OCI-LY7 (cell line): ENCODE results near the gene ANO8. TPM values are rescaled to one million over a fixed set of nuclear protein-coding genes. Genes with fewer than 3 reads are reported as not detected.

Experiments used
- BruUV-seq: library from RNA; stranded (reverse); fragments of 400-500 nt; replicated peaks from 2 replicates; lab custom pipeline; 2021; lab: Mats Ljungman, UMichigan
- CTCF ChIA-PET: fragments of 300-600 bp; sonication (Branson Sonifier 250); formaldehyde crosslinking; loops from one replicate; lab custom pipeline; 2022; ENCODE audit warnings: antibody characterized with exemption; ENCODE audit not compliant: unreplicated experiment; lab: Charles Lee
- POLR2A ChIA-PET: fragments of 300-600 bp; sonication (Branson Sonifier 250); formaldehyde crosslinking; loops from one replicate; lab custom pipeline; 2022; ENCODE audit warnings: antibody characterized with exemption; lab: Charles Lee
- DNase-seq: peaks from one replicate; pipeline ENCODE4 v3.0.0-alpha.2; 2015; ENCODE audit warnings: low spot score
- H2AFZ ChIP-seq: fragments of 200-600 bp; sonication (generic), shearing (Covaris generic); 2 replicates; pipeline ENCODE4 v1.6.1; 2014; ENCODE audit warnings: mild to moderate bottlenecking, antibody characterized with exemption, low read length, moderate library complexity
- H3K27ac ChIP-seq: fragments of 200-600 bp; sonication (generic); 2 replicates; pipeline ENCODE4 v1.5.1; 2014; ENCODE audit warnings: mixed run types, low read depth, mild to moderate bottlenecking, moderate library complexity, low read length, inconsistent platforms; ENCODE audit not compliant: poor library complexity, severe bottlenecking
- H3K36me3 ChIP-seq: fragments of 200-600 bp; sonication (generic); 2 replicates; pipeline ENCODE4 v1.6.1; 2014; ENCODE audit warnings: mild to moderate bottlenecking, antibody characterized with exemption, low read length, moderate library complexity, mixed read lengths; ENCODE audit not compliant: insufficient read depth
- H3K4me1 ChIP-seq: fragments of 200-600 bp; sonication (generic); 2 replicates; pipeline ENCODE4 v1.5.1; 2014; ENCODE audit warnings: mild to moderate bottlenecking, low read length; ENCODE audit not compliant: insufficient read depth, poor library complexity, severe bottlenecking
- H3K4me2 ChIP-seq: fragments of 200-600 bp; sonication (generic); 2 replicates; pipeline ENCODE4 v1.6.1; 2014; ENCODE audit warnings: mild to moderate bottlenecking, low read length
- H3K4me3 ChIP-seq: fragments of 200-600 bp; sonication (generic); 2 replicates; pipeline ENCODE4 v1.5.1; 2014; ENCODE audit warnings: mild to moderate bottlenecking, low read depth, low read length; ENCODE audit not compliant: poor library complexity, severe bottlenecking
- H3K79me2 ChIP-seq: fragments of 200-600 bp; sonication (generic); 2 replicates; pipeline ENCODE4 v1.6.1; 2016; ENCODE audit warnings: low read depth, mild to moderate bottlenecking, low read length, moderate library complexity, mixed read lengths; ENCODE audit not compliant: insufficient read depth
- H3K9me2 ChIP-seq: fragments of 200-600 bp; sonication (generic); 2 replicates; pipeline ENCODE4 v1.6.1; 2016; ENCODE audit warnings: mild to moderate bottlenecking, low read length, mixed read lengths; ENCODE audit not compliant: insufficient read depth
- H3K9me3 ChIP-seq: fragments of 200-600 bp; sonication (generic); 2 replicates; pipeline ENCODE4 v1.6.1; 2014; ENCODE audit warnings: mild to moderate bottlenecking, mixed run types, low read length, mixed read lengths
- H4K20me1 ChIP-seq: fragments of 200-600 bp; sonication (generic); 2 replicates; pipeline ENCODE4 v1.6.1; 2014; ENCODE audit warnings: mild to moderate bottlenecking, antibody characterized with exemption, low read length, moderate library complexity, mixed read lengths; ENCODE audit not compliant: insufficient read depth
- EZH2phosphoT487 ChIP-seq: fragments of 200-600 bp; sonication (generic); IDR thresholded peaks from 2 replicates; pipeline ENCODE4 v1.6.1; 2018; ENCODE audit warnings: low read depth, borderline replicate concordance, mild to moderate bottlenecking, mixed run types, antibody characterized with exemption, low read length, moderate library complexity, mixed read lengths
- intact Hi-C: fragments of 100-400 bp; cut with micrococcal nuclease; formaldehyde crosslinking; loops from one replicate; pipeline ENCODE4 v1.10.0; 2022; ENCODE audit not compliant: unreplicated experiment
- total RNA-seq, 2 experiments: library from RNA; depleted of rRNA in 1 of 2; stranded (reverse); fragments of >200 nt in 1 of 2; shearing (Covaris generic) in 1 of 2; gene quantifications; 2 replicates each; pipeline ENCODE4 v1.2.3, GENCODE V29; 2014 to 2022
- TF ChIP-seq, protein P1 (sequence below): fragments of 200-600 bp; sonication (generic); conservative IDR thresholded peaks from 2 replicates; pipeline ENCODE4 v1.5.1; 2014; ENCODE audit warnings: mild to moderate bottlenecking, antibody characterized with exemption, low read length, moderate library complexity, mixed read lengths

ANO8 gene
- total RNA-seq, 2 experiments from 2014 or later, result 4.3 to 13.5 TPM

DNA sequence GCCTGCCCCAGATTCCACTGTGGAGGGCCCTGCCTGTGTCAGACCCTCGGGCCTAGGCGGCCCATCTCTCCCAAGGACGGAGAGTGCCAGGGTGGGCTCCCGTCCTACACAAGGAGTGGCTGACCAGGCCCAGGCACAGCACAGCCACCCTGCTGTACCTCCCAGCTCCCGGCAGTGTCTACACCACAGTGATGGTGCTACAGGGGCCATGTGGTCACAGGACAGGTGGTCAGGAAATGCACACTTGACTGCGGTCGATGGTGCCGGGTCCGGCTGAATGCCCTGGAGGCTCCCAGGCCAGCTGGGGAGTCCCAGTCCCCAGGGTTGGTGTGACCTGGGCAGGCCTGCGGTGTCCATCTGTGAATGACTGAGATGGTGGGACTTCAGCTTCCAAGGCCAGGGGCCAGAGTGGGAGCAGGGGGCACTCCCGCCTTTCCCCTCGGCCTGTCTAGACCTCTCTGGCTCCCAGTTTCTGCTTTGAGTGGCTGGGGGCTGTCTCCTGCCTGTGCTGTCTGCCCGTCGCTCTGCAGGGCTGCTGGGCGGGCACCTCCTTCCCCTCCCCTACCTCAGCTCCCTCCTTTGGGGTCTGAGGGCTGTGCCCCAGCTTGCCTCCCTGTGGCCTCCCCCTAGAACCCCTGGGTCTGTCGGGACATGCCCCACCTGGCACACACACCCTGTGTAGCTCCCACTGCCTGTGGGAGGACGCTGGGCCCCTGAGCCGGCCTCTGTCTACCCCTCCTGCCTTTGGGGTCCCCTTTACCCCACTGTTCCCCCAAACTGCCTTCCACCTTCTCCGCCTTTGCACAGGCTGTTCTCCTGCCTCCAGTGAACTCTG lies 12.8 kb downstream of the ANO8 start:
- no peaks in the 10 kb centered on the region for H3K9me3 ChIP-seq
- H3K4me3 ChIP-seq, result no peak overlapping the region
- TF ChIP-seq, protein P1, sequence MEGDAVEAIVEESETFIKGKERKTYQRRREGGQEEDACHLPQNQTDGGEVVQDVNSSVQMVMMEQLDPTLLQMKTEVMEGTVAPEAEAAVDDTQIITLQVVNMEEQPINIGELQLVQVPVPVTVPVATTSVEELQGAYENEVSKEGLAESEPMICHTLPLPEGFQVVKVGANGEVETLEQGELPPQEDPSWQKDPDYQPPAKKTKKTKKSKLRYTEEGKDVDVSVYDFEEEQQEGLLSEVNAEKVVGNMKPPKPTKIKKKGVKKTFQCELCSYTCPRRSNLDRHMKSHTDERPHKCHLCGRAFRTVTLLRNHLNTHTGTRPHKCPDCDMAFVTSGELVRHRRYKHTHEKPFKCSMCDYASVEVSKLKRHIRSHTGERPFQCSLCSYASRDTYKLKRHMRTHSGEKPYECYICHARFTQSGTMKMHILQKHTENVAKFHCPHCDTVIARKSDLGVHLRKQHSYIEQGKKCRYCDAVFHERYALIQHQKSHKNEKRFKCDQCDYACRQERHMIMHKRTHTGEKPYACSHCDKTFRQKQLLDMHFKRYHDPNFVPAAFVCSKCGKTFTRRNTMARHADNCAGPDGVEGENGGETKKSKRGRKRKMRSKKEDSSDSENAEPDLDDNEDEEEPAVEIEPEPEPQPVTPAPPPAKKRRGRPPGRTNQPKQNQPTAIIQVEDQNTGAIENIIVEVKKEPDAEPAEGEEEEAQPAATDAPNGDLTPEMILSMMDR, result no peak
- H3K4me2 ChIP-seq, result no peak overlapping the region
- H3K4me1 ChIP-seq, result peaks cover 9% of the 10 kb centered on the region
- DNase-seq, result no peak
- H4K20me1 ChIP-seq, result no peaks in the 10 kb centered on the region
- intact Hi-C loops, result no loop called here
- peaks cover 35% of the 10 kb centered on the region for H3K36me3 ChIP-seq
- no peaks in the 10 kb centered on the region for H3K79me2 ChIP-seq
- no peak overlapping the region for H3K27ac ChIP-seq
- ChIA-PET POLR2A (interaction anchor here (1.4 kb wide), 1 partner anchor 11 kb away, joined by 3 read pairs; no protein-coding TSS in a partner anchor), CTCF (interaction anchor here (0.5 kb wide), 1 partner anchor 17 kb away, joined by 4 read pairs; the partner anchor contains the start of gene MRPL34)
- no peak overlapping the region for H2AFZ ChIP-seq
- no peaks in the 10 kb centered on the region for H3K9me2 ChIP-seq
- no TSS peak for BruUV-seq

- intact Hi-C loops, result no loop called here
- BruUV-seq, result no TSS peak
These were observed 14.2 kb downstream of the ANO8 start for GRCh38 chr19:17320435-17320834.

More at GRCh38 chr19:17320435-17320834, 14.2 kb downstream of the ANO8 start:
- no peak for TF ChIP-seq EZH2phosphoT487
- TF ChIP-seq, protein P1, result no peak
- no peaks in the 10 kb centered on the region for H3K9me2 ChIP-seq
- H2AFZ ChIP-seq, result no peak overlapping the region
- H3K4me2 ChIP-seq, result no peak overlapping the region
- H4K20me1 ChIP-seq, result no peaks in the 10 kb centered on the region
- H3K36me3 ChIP-seq, result peaks cover 44% of the 10 kb centered on the region
- POLR2A ChIA-PET, result interaction anchor here (1.4 kb wide), 1 partner anchor 12 kb away, joined by 3 read pairs; no protein-coding TSS in a partner anchor
- DNase-seq, result no peak
- H3K79me2 ChIP-seq, result no peaks in the 10 kb centered on the region
- CTCF ChIA-PET, result no interaction called here
- no peak overlapping the region for H3K4me3 ChIP-seq
- H3K4me1 ChIP-seq, result peaks cover 9% of the 10 kb centered on the region
- no peak overlapping the region for H3K27ac ChIP-seq
- no peaks in the 10 kb centered on the region for H3K9me3 ChIP-seq
